ENCODE results near the gene ERC1.

Gene ERC1

GRCh38 chr12:1102791-1103450 lies 111.9 kb downstream of the ERC1 start:
- peaks cover 27% of the 10 kb centered on the region; the same call in 1 of the 2 replicates for H3K79me2 ChIP-seq (ENCODE audit: insufficient read depth, low read depth)
- no peaks in the 10 kb centered on the region for H3K36me3 ChIP-seq (ENCODE audit: insufficient read depth)
- H3K27me3 ChIP-seq (ENCODE audit: insufficient read depth, low read depth): no peaks in the 10 kb centered on the region
- H3K4me1 ChIP-seq (ENCODE audit: low read depth, poor library complexity, severe bottlenecking): peaks cover 41% of the 10 kb centered on the region
- peaks cover 4% of the 10 kb centered on the region; the same call in 1 of the 2 replicates for H4K20me1 ChIP-seq (ENCODE audit: insufficient read depth)
- H3K27ac ChIP-seq: no peak overlapping the region
- no peak overlapping the region for H3K4me3 ChIP-seq (IDR thresholded peaks at IDR 0.05; ENCODE audit: insufficient read depth, low read depth, low read length)
- no peak overlapping the region for H3K9ac ChIP-seq
- TF ChIP-seq CTCF (conservative IDR thresholded peaks at IDR 0.05; ENCODE audit: low read depth, low read length): no peak
- no peak overlapping the region for H3K4me2 ChIP-seq
- H2AFZ ChIP-seq (ENCODE audit: low read depth): no peak overlapping the region

- Histone ChIP-seq H3K79me2 (ENCODE audit: insufficient read depth, low read depth) (peaks cover 21% of the 10 kb centered on the region; the same call in 1 of the 2 replicates), H3K4me2 (no peak overlapping the region), H4K20me1 (ENCODE audit: insufficient read depth) (peaks cover 4% of the 10 kb centered on the region; the same call in 1 of the 2 replicates)
Observed at GRCh38 chr12:1103632-1104031, 112.6 kb downstream of the ERC1 start.

GRCh38 chr12:1104088-1104800 lies 113.2 kb downstream of the ERC1 start:
- H3K36me3 ChIP-seq (ENCODE audit: insufficient read depth): no peaks in the 10 kb centered on the region
- no peak overlapping the region for H3K4me2 ChIP-seq
- peaks cover 3% of the 10 kb centered on the region; the same call in 1 of the 2 replicates for H4K20me1 ChIP-seq (ENCODE audit: insufficient read depth)
- H3K79me2 ChIP-seq (ENCODE audit: insufficient read depth, low read depth): peaks cover 21% of the 10 kb centered on the region; the same call in 1 of the 2 replicates
- no peaks in the 10 kb centered on the region for H3K27me3 ChIP-seq (ENCODE audit: insufficient read depth, low read depth)
- H3K4me1 ChIP-seq (ENCODE audit: low read depth, poor library complexity, severe bottlenecking): peaks cover 40% of the 10 kb centered on the region
- H3K4me3 ChIP-seq (IDR thresholded peaks at IDR 0.05; ENCODE audit: insufficient read depth, low read depth, low read length): no peak overlapping the region
- H3K9ac ChIP-seq: no peak overlapping the region
- H3K27ac ChIP-seq: no peak overlapping the region
- H2AFZ ChIP-seq (ENCODE audit: low read depth): no peak overlapping the region
- TF ChIP-seq CTCF (conservative IDR thresholded peaks at IDR 0.05; ENCODE audit: low read depth, low read length): no peak

More at GRCh38 chr12:1103632-1104031, 112.6 kb downstream of the ERC1 start:
- Histone ChIP-seq H3K36me3 (ENCODE audit: insufficient read depth) (no peaks in the 10 kb centered on the region), H3K27ac (no peak overlapping the region), H2AFZ (ENCODE audit: low read depth) (no peak overlapping the region), H3K9ac (no peak overlapping the region), H3K27me3 (ENCODE audit: insufficient read depth, low read depth) (no peaks in the 10 kb centered on the region), H3K4me3 (IDR thresholded peaks at IDR 0.05; ENCODE audit: insufficient read depth, low read depth, low read length) (no peak overlapping the region), H3K4me1 (ENCODE audit: low read depth, poor library complexity, severe bottlenecking) (peaks cover 41% of the 10 kb centered on the region)
- TF ChIP-seq CTCF (conservative IDR thresholded peaks at IDR 0.05; ENCODE audit: low read depth, low read length): no peak

- Histone ChIP-seq H3K4me2 (no peak overlapping the region), H3K9ac (no peak overlapping the region), H3K27ac (no peak overlapping the region), H2AFZ (ENCODE audit: low read depth) (no peak overlapping the region), H4K20me1 (ENCODE audit: insufficient read depth) (no peaks in the 10 kb centered on the region; the same call in 1 of the 2 replicates), H3K27me3 (ENCODE audit: insufficient read depth, low read depth) (no peaks in the 10 kb centered on the region), H3K4me1 (ENCODE audit: low read depth, poor library complexity, severe bottlenecking) (peaks cover 27% of the 10 kb centered on the region), H3K79me2 (ENCODE audit: insufficient read depth, low read depth) (0 out of 2 replicates have a peak, but pooled peaks cover 7% of the 10 kb centered on the region), H3K36me3 (ENCODE audit: insufficient read depth) (no peaks in the 10 kb centered on the region), H3K4me3 (IDR thresholded peaks at IDR 0.05; ENCODE audit: insufficient read depth, low read depth, low read length) (no peak overlapping the region)
- no peak for TF ChIP-seq CTCF (conservative IDR thresholded peaks at IDR 0.05; ENCODE audit: low read depth, low read length)
Observed at GRCh38 chr12:1107669-1108068, 116.6 kb downstream of the ERC1 start.
